Inflammatory macrophage (primary cell): Measurements from ENCODE around the gene AGER.

Source experiments
- DNase-seq, 2 donors: peaks; one replicate each; pipeline ENCODE4 v3.0.0-alpha.2; 2020 to 2022

AGER gene

GRCh38 chr6:32168807-32169591 lies 15.1 kb downstream of the AGER start:
- no peak for DNase-seq

DNA sequence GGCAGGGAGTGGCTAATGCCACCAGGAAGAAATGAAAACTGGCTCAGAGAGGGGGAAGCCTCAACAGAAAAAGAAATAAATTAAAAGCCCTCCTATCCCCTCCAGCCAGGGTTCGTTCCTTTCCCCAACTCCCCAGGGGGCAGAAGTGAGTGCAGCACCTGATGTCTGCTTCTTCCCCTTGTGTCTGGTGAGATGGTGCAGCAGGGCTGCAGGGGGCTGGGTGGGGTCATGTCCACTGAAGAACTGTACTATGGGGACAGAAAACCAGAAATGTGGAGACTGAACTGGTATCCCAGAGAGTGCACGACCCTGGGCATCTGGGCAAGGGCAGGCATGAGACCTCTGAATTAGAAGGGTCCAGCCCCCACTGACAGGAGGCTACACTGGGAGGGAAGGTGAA lies 15.7 kb downstream of the AGER start:
- DNase-seq = no peak

DNA sequence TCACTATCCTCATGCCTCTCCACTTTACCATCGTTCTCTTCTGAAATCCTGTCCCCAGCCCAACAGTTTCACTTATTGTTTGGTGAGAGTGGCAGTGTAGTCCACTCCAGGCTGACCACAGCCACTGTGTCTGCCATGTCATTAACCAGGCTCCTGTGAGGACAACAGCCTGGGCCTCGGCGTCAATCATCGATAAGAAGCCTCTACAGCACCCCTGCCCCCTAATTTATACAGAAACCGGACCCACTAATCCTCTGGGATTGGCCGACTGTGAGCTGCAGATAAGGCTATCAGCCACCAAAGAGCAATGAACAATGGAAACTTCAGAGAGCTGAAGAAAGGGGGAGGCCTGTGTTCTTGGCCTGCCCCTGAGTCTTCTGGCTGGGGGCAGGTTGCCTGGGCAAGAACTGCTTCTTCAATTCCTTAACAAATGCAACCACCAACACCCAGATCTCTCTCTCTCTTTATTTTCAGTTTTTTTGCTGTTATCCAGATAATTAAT lies 16.2 kb downstream of the AGER start:
- no peak for DNase-seq

DNA sequence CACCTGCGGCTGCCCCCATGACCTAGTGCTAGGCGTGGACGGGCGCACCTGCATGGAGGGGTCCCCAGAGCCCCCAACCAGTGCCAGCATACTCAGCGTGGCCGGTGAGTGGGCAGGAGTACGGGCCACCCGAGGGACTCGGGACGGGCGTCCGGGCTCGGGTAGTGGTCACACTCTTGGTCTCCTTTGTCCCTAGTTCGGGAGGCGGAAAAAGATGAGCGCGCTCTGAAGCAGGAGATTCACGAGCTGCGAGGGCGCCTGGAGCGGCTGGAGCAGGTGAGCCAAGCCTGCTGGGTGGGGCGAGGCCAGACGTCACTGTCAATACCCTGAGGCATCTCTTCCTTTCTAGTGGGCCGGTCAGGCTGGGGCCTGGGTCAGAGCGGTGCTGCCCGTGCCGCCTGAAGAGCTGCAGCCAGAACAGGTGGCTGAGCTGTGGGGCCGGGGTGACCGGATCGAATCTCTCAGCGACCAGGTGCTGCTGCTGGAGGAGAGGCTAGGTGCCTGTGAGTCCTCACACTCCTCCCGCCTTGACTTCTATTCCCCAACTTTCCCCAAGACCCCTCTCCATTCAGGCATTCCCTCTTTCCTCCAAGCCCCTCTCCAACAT lies 16.8 kb downstream of the AGER start:
- DNase-seq = no peak

DNA sequence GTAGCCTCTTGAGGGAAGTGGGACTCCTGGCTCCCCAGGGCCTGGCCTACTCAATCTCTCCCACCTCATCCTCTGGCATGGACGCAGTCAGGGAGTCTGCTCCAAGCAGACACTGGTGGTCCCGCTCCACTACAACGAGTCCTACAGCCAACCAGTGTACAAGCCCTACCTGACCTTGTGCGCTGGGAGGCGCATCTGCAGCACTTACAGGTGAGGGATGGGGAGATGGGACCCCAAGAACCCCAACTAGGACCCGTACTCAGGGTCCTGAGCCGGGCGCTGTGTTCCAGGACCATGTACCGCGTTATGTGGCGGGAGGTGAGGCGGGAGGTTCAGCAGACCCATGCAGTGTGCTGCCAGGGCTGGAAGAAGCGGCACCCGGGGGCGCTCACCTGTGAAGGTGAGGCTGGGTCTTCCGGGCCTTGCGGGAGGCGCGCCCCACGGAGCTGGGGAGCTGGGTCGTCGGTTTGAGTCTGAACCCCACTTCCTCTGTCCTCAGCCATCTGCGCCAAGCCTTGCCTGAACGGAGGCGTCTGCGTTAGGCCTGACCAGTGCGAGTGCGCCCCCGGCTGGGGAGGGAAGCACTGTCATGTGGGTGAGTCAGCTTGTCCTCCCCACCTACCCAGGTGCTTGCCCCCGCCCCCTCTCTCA lies 17.5 kb downstream of the AGER start:
- DNase-seq = no peak

- no peak for DNase-seq
Measured at GRCh38 chr6:32164295-32164694, 19.8 kb downstream of the AGER start, which contains the start of gene EGFL8. TSS of gene EGFL8 (plus strand) at chr6:32164595. CDS start at chr6:32166166, 1,571 bp downstream.

GRCh38 chr6:32163559-32164258 lies 20.3 kb downstream of the AGER start:
- no peak for DNase-seq

DNA sequence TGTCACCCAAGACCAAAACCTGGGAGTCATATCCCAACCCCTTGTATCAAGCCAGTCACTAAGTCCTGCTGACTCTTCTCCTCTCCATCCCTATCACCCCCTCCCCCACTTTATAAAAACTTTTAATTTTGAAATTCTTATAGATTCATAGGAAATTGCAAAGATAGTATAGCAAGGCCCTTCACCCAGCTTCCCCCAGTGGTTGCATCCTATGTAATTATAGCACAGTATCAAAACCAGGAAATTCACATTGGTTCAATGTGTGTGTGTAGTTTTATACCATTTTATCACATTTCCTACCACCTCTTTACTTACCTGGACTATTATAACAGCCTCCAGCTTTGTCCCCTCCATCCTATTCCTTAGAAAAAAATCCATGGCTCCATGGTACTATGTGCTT lies 26.0 kb downstream of the AGER start:
- no peak for DNase-seq

GRCh38 chr6:32156891-32157290 lies 27.2 kb downstream of the AGER start:
- DNase-seq = no peak

DNA sequence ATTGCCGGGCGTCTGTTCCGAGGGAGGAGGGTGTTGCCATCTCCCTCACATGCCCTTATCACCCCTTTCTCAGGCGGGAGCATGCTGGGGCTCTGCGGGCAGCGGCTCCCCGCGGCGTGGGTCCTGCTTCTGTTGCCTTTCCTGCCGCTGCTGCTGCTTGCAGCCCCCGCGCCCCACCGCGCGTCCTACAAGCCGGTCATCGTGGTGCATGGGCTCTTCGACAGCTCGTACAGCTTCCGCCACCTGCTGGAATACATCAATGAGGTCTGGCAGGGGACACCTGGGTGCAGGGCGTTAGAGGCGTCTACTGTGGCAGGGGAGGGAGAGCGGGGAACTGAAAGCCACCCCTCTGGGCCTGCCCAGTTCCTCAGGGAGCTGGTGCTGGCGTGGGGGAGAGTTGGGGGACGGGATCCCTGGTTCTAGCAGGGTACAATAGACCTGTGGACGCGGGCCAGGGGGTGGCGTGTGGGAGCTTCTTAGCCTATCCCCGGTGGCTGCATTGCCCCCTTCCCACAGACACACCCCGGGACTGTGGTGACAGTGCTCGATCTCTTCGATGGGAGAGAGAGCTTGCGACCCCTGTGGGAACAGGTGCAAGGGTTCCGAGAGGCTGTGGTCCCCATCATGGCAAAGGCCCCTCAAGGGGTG lies 29.4 kb downstream of the AGER start:
- DNase-seq = peak in 1 of 2 donors; percentile 43

GRCh38 chr6:32153564-32154513 lies 30.2 kb downstream of the AGER start, which contains the start of gene PPT2:
TSS of gene PPT2 (plus strand) at chr6:32154141. CDS start at chr6:32154595, 454 bp downstream.
- peak; percentile 29 to 34 for DNase-seq

DNA sequence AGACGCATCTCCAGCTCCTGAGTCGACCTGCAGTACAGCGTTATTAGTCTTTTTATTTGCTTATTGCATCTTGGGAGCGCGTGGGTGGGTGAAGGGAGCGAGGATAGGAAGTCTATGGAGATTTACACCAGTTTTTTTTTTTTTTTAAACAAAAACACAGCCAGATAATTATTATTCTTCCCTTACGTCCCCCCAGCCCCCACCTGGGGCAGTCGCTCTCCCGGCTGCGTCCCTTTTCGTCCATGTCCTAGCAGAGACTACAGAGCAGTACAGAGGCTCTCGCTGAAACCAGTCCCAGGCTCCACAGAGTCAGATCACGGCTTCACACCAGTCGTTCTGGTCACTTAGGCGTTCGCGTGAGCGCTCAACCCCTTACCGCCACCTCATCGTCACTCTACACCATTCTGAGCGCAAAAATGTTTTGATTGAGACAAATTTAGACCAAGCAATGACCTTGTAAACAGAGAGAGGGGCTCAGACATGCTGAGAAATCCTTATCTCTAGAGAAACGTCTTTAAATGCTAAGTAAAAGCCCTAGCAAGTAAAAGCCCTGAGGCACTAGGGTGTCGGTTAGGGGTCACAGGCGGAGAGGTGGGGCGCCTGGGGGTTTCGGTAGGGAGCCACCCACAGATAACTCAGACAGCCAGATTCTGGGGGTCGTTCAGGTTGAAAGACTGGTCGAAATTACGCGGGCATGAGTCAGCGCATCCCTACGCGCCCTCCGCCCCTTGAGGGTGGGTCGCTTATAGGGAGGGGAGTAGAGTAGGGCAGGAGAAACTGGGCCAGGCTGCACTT lies 31.1 kb downstream of the AGER start:
- no peak for DNase-seq

DNA sequence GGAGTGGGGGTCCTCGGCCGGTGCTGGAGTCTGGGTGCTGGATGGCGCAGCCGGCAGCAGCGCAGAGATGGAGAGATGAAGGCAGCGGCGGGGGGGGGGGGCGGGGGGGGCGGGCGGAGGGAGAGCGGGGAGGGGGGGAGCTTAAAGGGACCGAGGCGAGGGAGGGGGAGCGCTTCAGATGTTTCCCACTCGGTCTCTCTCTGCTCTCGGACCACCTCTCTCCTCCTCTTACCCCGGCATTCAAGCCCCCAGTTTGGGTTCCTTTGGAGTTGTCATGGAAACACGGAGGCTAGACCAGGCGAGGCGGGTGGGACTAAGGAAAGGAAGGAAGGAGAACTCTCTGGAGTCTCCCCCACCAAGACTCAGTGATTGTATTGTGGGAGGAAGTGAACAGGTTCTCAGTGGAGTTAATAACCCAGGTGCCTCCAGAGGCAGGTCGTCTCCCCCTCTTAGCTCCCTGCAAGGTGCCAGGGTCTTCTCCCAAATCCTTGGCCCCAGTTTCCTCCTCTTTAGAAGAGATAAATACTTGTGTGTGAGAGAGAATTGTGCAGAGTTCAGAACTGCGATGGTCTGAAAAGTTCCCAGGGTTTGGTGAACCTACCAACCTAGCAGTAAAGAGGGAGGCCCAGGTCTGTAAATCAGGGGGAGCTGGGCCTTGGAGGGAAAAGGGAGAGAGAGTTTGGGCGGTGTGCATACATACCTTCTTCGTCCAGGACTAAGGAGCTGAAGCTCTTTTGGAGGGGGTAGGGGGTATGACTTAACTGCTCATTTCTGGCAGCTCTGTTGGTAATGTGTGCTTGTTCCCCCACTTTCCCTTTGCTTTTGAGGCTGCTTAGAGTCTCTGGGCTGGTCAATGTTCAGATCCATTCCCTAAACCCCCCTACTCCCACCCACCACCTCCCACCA lies 31.9 kb downstream of the AGER start, which contains the start of gene PRRT1:
PRRT1 (minus strand) TSS at position 77 of the 906 bp plus-strand sequence. CDS start 112 bp downstream, outside the sequence.
- no peak for DNase-seq

GRCh38 chr6:32151181-32151862 lies 32.7 kb downstream of the AGER start:
- DNase-seq = no peak

DNA sequence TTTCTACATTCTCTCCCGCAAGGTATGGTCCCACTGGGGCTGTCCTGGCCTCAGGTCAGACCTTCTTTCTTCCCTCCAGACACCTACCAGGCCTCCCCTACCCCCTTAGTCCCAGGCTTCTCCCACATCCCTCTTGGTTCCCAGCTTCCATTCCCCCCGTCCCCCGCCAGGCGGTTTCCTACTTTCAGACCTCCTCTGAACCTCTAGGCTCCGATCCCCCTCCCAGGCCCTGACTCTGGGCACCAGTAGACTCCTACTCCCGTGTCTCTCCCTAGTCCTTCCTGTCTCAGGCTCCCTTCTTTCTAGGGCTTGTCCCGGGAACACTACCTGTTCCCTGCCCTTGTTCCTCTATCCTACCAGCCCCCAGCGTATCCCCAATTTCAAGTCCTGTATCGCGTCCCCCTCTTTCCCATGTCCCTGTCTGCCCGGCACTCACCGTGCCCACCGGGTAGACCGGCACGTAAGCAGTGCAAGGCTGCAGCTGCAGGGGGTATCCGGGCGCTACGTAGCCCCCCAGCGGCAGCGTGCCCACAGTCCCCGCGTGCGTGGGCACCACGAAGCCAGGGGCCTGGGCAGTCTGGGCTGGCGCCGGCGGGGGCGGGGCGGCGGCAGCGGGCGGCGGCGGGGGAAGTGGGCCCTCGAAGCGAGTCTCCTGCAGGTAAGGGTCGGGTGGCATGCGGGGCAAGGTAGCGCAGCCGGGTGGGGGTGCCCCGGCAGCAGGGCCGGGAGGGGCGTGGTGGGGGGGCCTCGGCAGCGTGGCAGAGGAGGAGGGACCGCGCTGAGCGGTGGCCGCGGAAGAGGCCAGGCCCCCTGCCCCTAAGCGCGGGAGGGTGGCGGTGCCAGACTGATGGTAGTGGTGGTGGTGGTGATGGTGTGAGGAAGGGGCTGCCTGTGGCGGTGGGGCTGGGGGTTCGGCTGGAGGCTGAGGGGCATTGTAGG lies 33.9 kb downstream of the AGER start:
- DNase-seq = no peak

GRCh38 chr6:32149092-32149755 lies 34.8 kb downstream of the AGER start:
- no peak for DNase-seq
